COR-L47 (cell line): ENCODE results near the gene OOSP1.
"Not testable (repeated sequence)": the region's sequence is repeated elsewhere in the genome, so short reads cannot be mapped to it uniquely, and the experiment has no call there.

ENCODE experiments used
- DNase-seq: peaks from one replicate; lab custom pipeline; 2025; lab: John Stamatoyannopoulos, UW

The OOSP1 gene

GRCh38 chr11:59938132-59938531, at the start of gene OOSP1:
OOSP1 (plus strand) TSS chr11:59938432; CDS start chr11:59938455, 23 bp downstream.
- no peak for DNase-seq

GRCh38 chr11:59891781-59892181, 46.5 kb upstream of the OOSP1 start:
- DNase-seq: no peak

GRCh38 chr11:59894616-59895015, 43.6 kb upstream of the OOSP1 start:
- no peak for DNase-seq

GRCh38 chr11:59898046-59898445, 40.2 kb upstream of the OOSP1 start:
- DNase-seq: no peak

- no peak for DNase-seq
Measured at GRCh38 chr11:59898650-59899049, 39.6 kb upstream of the OOSP1 start.

- DNase-seq: no peak
Measured at GRCh38 chr11:59899532-59899931, 38.7 kb upstream of the OOSP1 start.

- no peak for DNase-seq
Measured at GRCh38 chr11:59900366-59901126, 37.7 kb upstream of the OOSP1 start.

GRCh38 chr11:59901306-59901705, 36.9 kb upstream of the OOSP1 start:
- no peak for DNase-seq

- not testable (repeated sequence) for DNase-seq
Measured at GRCh38 chr11:59903569-59903968, 34.7 kb upstream of the OOSP1 start.

- DNase-seq: no peak
Measured at GRCh38 chr11:59918480-59918879, 19.8 kb upstream of the OOSP1 start.

GRCh38 chr11:59918987-59919589, 19.1 kb upstream of the OOSP1 start:
- DNase-seq: no peak

GRCh38 chr11:59923813-59924212, 14.4 kb upstream of the OOSP1 start:
- no peak for DNase-seq

GRCh38 chr11:59931688-59932087, 6.5 kb upstream of the OOSP1 start:
- no peak for DNase-seq

GRCh38 chr11:59938718-59939117, 486 bp downstream of the OOSP1 start:
- no peak for DNase-seq

- DNase-seq: no peak
Measured at GRCh38 chr11:59939482-59939881, 1.2 kb downstream of the OOSP1 start.

GRCh38 chr11:59941091-59941490, 2.9 kb downstream of the OOSP1 start:
- no peak for DNase-seq

- DNase-seq: no peak
Measured at GRCh38 chr11:59943997-59944714, 5.9 kb downstream of the OOSP1 start.

GRCh38 chr11:59944720-59945119, 6.5 kb downstream of the OOSP1 start:
- no peak for DNase-seq

- DNase-seq: no peak
Measured at GRCh38 chr11:59953463-59954218, 15.4 kb downstream of the OOSP1 start.

GRCh38 chr11:59954219-59954847, 16.1 kb downstream of the OOSP1 start:
- no peak for DNase-seq

GRCh38 chr11:59957094-59957493, 18.9 kb downstream of the OOSP1 start:
- DNase-seq: no peak
